Activated naive CD8-positive, alpha-beta T cell treated with anti-CD3 and anti-CD28 coated beads, Interleukin-2, amount 10 ng/mL, durations not matched to agents 7 days and 5 days (primary cell): ENCODE results near the gene YTHDC1. TPM values are rescaled to one million over a fixed set of nuclear protein-coding genes. Genes with fewer than 3 reads are reported as not detected.

ENCODE experiments used
- ATAC-seq: fragments of 150-1000 bp; cut with Tn5 transposase; one replicate; pipeline ENCODE4 v1.10.0; 2021; ENCODE audit warnings: low read depth, moderate library complexity
- POLR2A ChIA-PET: fragments of 350-600 bp; sonication (Branson Sonifier 250); formaldehyde crosslinking; loops from one replicate; lab custom pipeline; 2021; ENCODE audit warnings: antibody characterized with exemption; lab: Charles Lee
- DNase-seq: peaks from one replicate; pipeline ENCODE4 v3.0.0; 2021
- H3K27ac Mint-ChIP-seq: one replicate; pipeline ENCODE4 v1.8.0; 2022; ENCODE audit warnings: mild to moderate bottlenecking, mixed read lengths
- H3K27me3 Mint-ChIP-seq: one replicate; pipeline ENCODE4 v1.8.0; 2022; ENCODE audit warnings: mild to moderate bottlenecking, moderate library complexity, mixed read lengths
- H3K36me3 Mint-ChIP-seq: one replicate; pipeline ENCODE4 v1.8.0; 2021; ENCODE audit warnings: mild to moderate bottlenecking, mixed read lengths
- H3K4me1 Mint-ChIP-seq: one replicate; pipeline ENCODE4 v1.8.0; 2021; ENCODE audit warnings: mixed read lengths
- H3K4me3 Mint-ChIP-seq: one replicate; pipeline ENCODE4 v1.8.0; 2022; ENCODE audit warnings: mild to moderate bottlenecking, moderate library complexity, mixed read lengths
- H3K9me3 Mint-ChIP-seq: one replicate; pipeline ENCODE4 v1.8.0; 2021; ENCODE audit warnings: mixed read lengths
- total RNA-seq, 2 experiments: library from RNA; stranded (reverse); gene quantifications; one replicate each; pipeline ENCODE4 v1.2.3, GENCODE V29; 2021

YTHDC1 gene
- total RNA-seq, 2 experiments from 2014 or later, result 120 to 122 TPM

DNA sequence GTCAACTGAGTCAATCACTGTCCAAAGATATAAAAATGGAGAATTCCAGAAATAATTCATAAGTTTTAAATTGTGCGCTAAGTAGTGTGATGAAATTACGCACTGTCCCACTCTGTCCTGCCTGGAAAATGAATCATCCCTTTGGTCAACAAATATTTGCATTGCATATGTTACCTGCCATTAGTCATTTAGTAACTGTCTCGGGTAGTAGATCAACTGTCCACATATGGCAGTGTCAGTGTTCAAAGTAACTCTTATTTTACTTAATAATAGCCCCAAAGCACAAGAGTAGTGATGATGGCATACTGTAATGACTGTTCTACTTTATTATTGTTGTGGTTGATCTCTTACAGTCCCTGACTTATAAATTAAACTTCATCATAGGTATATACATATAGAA is 3.4 kb downstream of the YTHDC1 start:
- DNase-seq (no peak), ATAC-seq (no peak)
- Mint-ChIP-seq H3K27me3 (no peaks in the 10 kb centered on the region), H3K4me3 (no peak overlapping the region), H3K4me1 (peaks cover 36% of the 10 kb centered on the region), H3K9me3 (no peaks in the 10 kb centered on the region), H3K27ac (no peak overlapping the region), H3K36me3 (peaks cover 10% of the 10 kb centered on the region)
- POLR2A ChIA-PET, result no interaction called here

GRCh38 chr4:68344785-68345184 is 5.1 kb downstream of the YTHDC1 start:
- DNase-seq (no peak), ATAC-seq (no peak)
- no peak overlapping the region for H3K27ac Mint-ChIP-seq
- peaks cover 37% of the 10 kb centered on the region for H3K4me1 Mint-ChIP-seq
- peaks cover 10% of the 10 kb centered on the region for H3K36me3 Mint-ChIP-seq
- no peak overlapping the region for H3K4me3 Mint-ChIP-seq
- no peaks in the 10 kb centered on the region for H3K9me3 Mint-ChIP-seq
- POLR2A ChIA-PET, result no interaction called here
- no peaks in the 10 kb centered on the region for H3K27me3 Mint-ChIP-seq

GRCh38 chr4:68344049-68344448 is 5.8 kb downstream of the YTHDC1 start:
- H3K4me1 Mint-ChIP-seq, result peaks cover 40% of the 10 kb centered on the region

DNA sequence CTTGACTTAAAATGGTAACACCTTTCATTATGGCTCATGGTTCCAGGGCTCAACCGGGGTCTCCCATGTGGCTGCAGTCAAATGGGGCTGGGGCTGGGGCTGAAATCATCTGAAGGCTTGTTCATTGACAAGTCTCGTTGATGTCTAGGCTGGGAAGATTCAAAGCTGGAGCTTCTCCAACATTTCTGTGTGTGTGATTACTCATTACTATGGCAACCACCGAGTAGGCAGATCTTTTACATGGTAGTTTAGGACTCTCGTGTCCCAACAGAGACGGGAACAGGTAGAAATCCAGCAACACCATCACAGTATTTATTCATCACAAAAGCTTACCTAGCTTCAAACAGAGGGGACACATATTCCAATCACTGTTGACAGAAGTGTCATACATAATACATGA is 7.8 kb downstream of the YTHDC1 start:
- ATAC-seq (no peak), DNase-seq (no peak)
- Mint-ChIP-seq H3K9me3 (no peaks in the 10 kb centered on the region), H3K4me3 (no peak overlapping the region), H3K36me3 (peaks cover 13% of the 10 kb centered on the region), H3K27me3 (no peaks in the 10 kb centered on the region), H3K4me1 (peaks cover 29% of the 10 kb centered on the region), H3K27ac (no peak overlapping the region)
- POLR2A ChIA-PET, result no interaction called here

More at GRCh38 chr4:68344049-68344448, 5.8 kb downstream of the YTHDC1 start:
- POLR2A ChIA-PET, result interaction anchor here (0.5 to 1.0 kb wide), 2 partner anchors 24 to 27 kb away, joined by 3 to 5 read pairs; no protein-coding TSS in a partner anchor
- no peak overlapping the region for H3K4me3 Mint-ChIP-seq
- no peak overlapping the region for H3K27ac Mint-ChIP-seq
- peaks cover 10% of the 10 kb centered on the region for H3K36me3 Mint-ChIP-seq
- no peak for ATAC-seq
- no peak for DNase-seq
- H3K27me3 Mint-ChIP-seq, result no peaks in the 10 kb centered on the region
- no peaks in the 10 kb centered on the region for H3K9me3 Mint-ChIP-seq

DNA sequence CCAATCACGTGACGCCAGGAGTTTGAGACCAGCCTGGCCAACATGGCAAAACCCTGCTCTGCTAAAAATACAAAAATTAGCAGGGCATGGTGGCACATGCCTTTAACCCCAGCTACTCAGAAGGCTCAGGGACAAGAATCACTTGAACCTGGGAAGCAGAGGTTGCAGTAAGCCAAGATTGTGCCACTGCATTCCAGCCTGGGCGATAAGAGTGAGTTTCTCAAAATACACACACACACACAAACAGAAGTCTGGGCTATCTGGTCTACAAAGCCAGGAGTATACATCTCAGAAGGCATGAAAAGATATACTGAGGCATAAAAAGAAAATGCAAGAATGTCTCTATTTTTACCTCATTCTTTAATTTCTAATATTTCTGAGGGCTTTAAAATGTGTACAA is 11.3 kb downstream of the YTHDC1 start:
- H3K4me3 Mint-ChIP-seq, result no peak overlapping the region
- H3K27ac Mint-ChIP-seq, result no peak overlapping the region
- peaks cover 18% of the 10 kb centered on the region for H3K4me1 Mint-ChIP-seq
- ATAC-seq (no peak), DNase-seq (no peak)
- peaks cover 22% of the 10 kb centered on the region for H3K36me3 Mint-ChIP-seq
- no peaks in the 10 kb centered on the region for H3K9me3 Mint-ChIP-seq
- POLR2A ChIA-PET, result no interaction called here
- no peaks in the 10 kb centered on the region for H3K27me3 Mint-ChIP-seq

GRCh38 chr4:68337522-68337921 is 12.4 kb downstream of the YTHDC1 start:
- Mint-ChIP-seq H3K4me1 (peaks cover 20% of the 10 kb centered on the region), H3K27ac (no peak overlapping the region)

GRCh38 chr4:68337004-68337403 is 12.9 kb downstream of the YTHDC1 start:
- Mint-ChIP-seq H3K4me1 (peaks cover 17% of the 10 kb centered on the region), H3K27me3 (no peaks in the 10 kb centered on the region), H3K36me3 (peaks cover 22% of the 10 kb centered on the region), H3K9me3 (no peaks in the 10 kb centered on the region), H3K4me3 (no peak overlapping the region), H3K27ac (peak overlapping the region; percentile 1)
- POLR2A ChIA-PET, result no interaction called here
- DNase-seq (no peak), ATAC-seq (no peak)

More at GRCh38 chr4:68337522-68337921, 12.4 kb downstream of the YTHDC1 start:
- DNase-seq (no peak), ATAC-seq (no peak)
- peaks cover 23% of the 10 kb centered on the region for H3K36me3 Mint-ChIP-seq
- no peak overlapping the region for H3K4me3 Mint-ChIP-seq
- POLR2A ChIA-PET, result no interaction called here
- H3K9me3 Mint-ChIP-seq, result no peaks in the 10 kb centered on the region
- H3K27me3 Mint-ChIP-seq, result no peaks in the 10 kb centered on the region

- POLR2A ChIA-PET, result no interaction called here
- no peak for DNase-seq
- Mint-ChIP-seq H3K4me1 (peaks cover 15% of the 10 kb centered on the region), H3K36me3 (peaks cover 20% of the 10 kb centered on the region), H3K27me3 (no peaks in the 10 kb centered on the region), H3K9me3 (no peaks in the 10 kb centered on the region), H3K27ac (no peak overlapping the region), H3K4me3 (no peak overlapping the region)
- no peak for ATAC-seq
Measured at GRCh38 chr4:68336530-68336929, 13.4 kb downstream of the YTHDC1 start.

GRCh38 chr4:68326141-68326540 is 23.7 kb downstream of the YTHDC1 start:
- POLR2A ChIA-PET, result no interaction called here
- DNase-seq, result no peak
- no peaks in the 10 kb centered on the region for H3K27me3 Mint-ChIP-seq
- H3K4me1 Mint-ChIP-seq, result no peaks in the 10 kb centered on the region
- no peaks in the 10 kb centered on the region for H3K9me3 Mint-ChIP-seq
- no peak overlapping the region for H3K27ac Mint-ChIP-seq
- peaks cover 20% of the 10 kb centered on the region for H3K36me3 Mint-ChIP-seq
- no peak for ATAC-seq
- H3K4me3 Mint-ChIP-seq, result no peak overlapping the region

DNA sequence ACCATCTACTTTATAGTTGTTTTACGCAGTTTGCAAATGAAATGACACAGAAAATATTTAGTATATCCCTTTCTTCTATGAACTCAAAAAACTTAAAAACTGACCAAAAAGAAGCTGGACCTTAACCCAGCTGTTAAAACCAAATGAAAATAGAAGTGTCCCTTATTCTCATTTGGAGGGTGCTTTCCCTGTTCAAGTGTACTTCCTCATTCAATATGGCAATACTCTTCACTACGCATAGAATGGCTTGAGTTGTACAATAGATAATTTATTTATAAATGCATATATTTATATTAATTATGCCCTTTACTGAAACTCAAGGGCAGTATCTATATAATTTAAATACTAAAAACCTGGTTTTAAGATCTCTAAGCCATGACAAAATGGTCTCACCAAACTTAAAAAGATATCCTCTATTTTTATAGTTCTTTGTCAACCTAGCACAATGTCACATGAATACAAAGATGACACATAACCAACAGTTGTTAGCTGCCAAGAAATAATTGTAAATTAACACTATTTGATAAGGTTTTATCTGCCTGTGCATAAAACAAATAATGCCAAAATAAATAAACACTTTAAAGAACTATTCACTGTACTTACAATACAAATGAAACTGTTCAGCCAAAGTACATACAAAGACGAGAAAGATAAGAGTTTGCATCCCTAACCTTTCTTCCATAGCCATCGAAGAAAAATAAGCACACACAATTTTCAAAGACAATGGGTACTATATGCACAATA is 25.2 kb downstream of the YTHDC1 start:
- ATAC-seq (no peak), DNase-seq (no peak)
- POLR2A ChIA-PET, result interaction anchor here (1.0 kb wide), 1 partner anchor 9 kb away, joined by 4 read pairs; no protein-coding TSS in a partner anchor
- Mint-ChIP-seq H3K4me3 (no peak overlapping the region), H3K27me3 (no peaks in the 10 kb centered on the region), H3K36me3 (peaks cover 18% of the 10 kb centered on the region), H3K9me3 (no peaks in the 10 kb centered on the region), H3K4me1 (no peaks in the 10 kb centered on the region), H3K27ac (no peak overlapping the region)

GRCh38 chr4:68319040-68319439 is 30.9 kb downstream of the YTHDC1 start:
- peak overlapping the region; percentile 5 for H3K4me3 Mint-ChIP-seq
- POLR2A ChIA-PET, result no interaction called here

GRCh38 chr4:68316193-68316969 is 33.5 kb downstream of the YTHDC1 start:
- Mint-ChIP-seq H3K4me1 (peaks cover 9% of the 10 kb centered on the region), H3K4me3 (no peak overlapping the region), H3K36me3 (peaks cover 40% of the 10 kb centered on the region), H3K9me3 (no peaks in the 10 kb centered on the region), H3K27ac (peak overlapping the region; percentile 43), H3K27me3 (no peaks in the 10 kb centered on the region)
- POLR2A ChIA-PET, result no interaction called here
- DNase-seq, result no peak
- no peak for ATAC-seq

More at GRCh38 chr4:68319040-68319439, 30.9 kb downstream of the YTHDC1 start:
- H3K27ac Mint-ChIP-seq, result peak overlapping the region; percentile 19
- H3K4me1 Mint-ChIP-seq, result peaks cover 9% of the 10 kb centered on the region
- no peaks in the 10 kb centered on the region for H3K9me3 Mint-ChIP-seq
- H3K36me3 Mint-ChIP-seq, result peaks cover 34% of the 10 kb centered on the region
- no peaks in the 10 kb centered on the region for H3K27me3 Mint-ChIP-seq
- ATAC-seq (no peak), DNase-seq (no peak)

DNA sequence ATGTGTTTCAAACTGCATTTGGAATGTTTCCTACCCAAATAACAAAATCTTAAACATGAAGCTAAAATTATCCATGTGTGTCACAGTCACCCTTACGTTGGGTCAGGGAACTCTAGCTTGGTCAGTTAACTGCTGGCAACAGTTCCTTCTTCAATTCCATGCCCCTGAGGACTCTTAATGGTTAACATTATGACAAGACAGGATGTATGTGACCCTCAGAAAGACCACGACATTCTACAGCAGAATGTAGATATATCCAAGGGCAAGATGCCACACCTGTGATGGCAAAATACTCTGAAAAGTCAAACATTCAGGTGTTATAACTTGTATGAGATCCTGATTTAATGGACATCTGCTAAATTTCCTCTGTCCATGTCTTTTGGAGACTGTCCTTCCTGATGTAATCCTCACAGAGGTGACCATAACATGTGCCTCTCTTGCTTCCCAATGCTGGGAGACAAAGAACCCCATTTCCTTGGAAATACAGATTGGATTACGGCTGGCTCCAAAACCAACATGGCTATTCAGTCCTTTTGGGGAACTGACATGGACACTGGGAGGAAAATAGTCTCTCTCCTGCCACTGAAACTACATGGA is 39.1 kb downstream of the YTHDC1 start:
- Mint-ChIP-seq H3K9me3 (no peaks in the 10 kb centered on the region), H3K27me3 (peaks cover 21% of the 10 kb centered on the region), H3K4me3 (no peak overlapping the region), H3K27ac (no peak overlapping the region), H3K36me3 (peaks cover 23% of the 10 kb centered on the region), H3K4me1 (no peaks in the 10 kb centered on the region)
- no peak for DNase-seq
- POLR2A ChIA-PET, result no interaction called here
- ATAC-seq, result no peak
